Measurements from ENCODE around the gene ST8SIA6.
A peak's percentile ranks its signal among the peaks of the same experiment; 100 is the strongest.
"Not testable (repeated sequence)": the region's sequence is repeated elsewhere in the genome, so short reads cannot be mapped to it uniquely, and the experiment has no call there.

Gene ST8SIA6

GRCh38 chr10:17456032-17456548 is 1.7 kb upstream of the ST8SIA6 start:
- no peak for DNase-seq

- no peak for DNase-seq
Observed at GRCh38 chr10:17455015-17455520, 673 bp upstream of the ST8SIA6 start.

- peak; percentile 14 to 40 for DNase-seq
Observed at GRCh38 chr10:17453373-17454091, 863 bp downstream of the ST8SIA6 start.

GRCh38 chr10:17453035-17453372 is 1.4 kb downstream of the ST8SIA6 start:
- DNase-seq = no peak

GRCh38 chr10:17452060-17452841 is 2.1 kb downstream of the ST8SIA6 start:
- no peak for DNase-seq

GRCh38 chr10:17450024-17450423 is 4.4 kb downstream of the ST8SIA6 start:
- DNase-seq = no peak

GRCh38 chr10:17445400-17445998 is 8.9 kb downstream of the ST8SIA6 start:
- no peak for DNase-seq

- no peak for DNase-seq
Observed at GRCh38 chr10:17444388-17444714, 10.0 kb downstream of the ST8SIA6 start.

- peak in 1 of 2 donors; percentile 50 for DNase-seq
Observed at GRCh38 chr10:17443707-17444387, 10.5 kb downstream of the ST8SIA6 start.

GRCh38 chr10:17438583-17438982 is 15.8 kb downstream of the ST8SIA6 start:
- DNase-seq = no peak

- not testable (repeated sequence) for DNase-seq
Observed at GRCh38 chr10:17436578-17436977, 17.8 kb downstream of the ST8SIA6 start.

- DNase-seq = no peak
Observed at GRCh38 chr10:17435953-17436352, 18.4 kb downstream of the ST8SIA6 start.

GRCh38 chr10:17435187-17435586 is 19.2 kb downstream of the ST8SIA6 start:
- DNase-seq = no peak

GRCh38 chr10:17432723-17433122 is 21.7 kb downstream of the ST8SIA6 start:
- DNase-seq = no peak

GRCh38 chr10:17431871-17432311 is 22.5 kb downstream of the ST8SIA6 start:
- no peak for DNase-seq

GRCh38 chr10:17430647-17431355 is 23.6 kb downstream of the ST8SIA6 start:
- peak; percentile 58 to 71 for DNase-seq

GRCh38 chr10:17429490-17429889 is 24.9 kb downstream of the ST8SIA6 start:
- DNase-seq = no peak

GRCh38 chr10:17428351-17429097 is 25.9 kb downstream of the ST8SIA6 start:
- DNase-seq = peak; percentile 61 to 78

- peak in 1 of 2 donors; percentile 28 for DNase-seq
Observed at GRCh38 chr10:17427666-17428350, 26.6 kb downstream of the ST8SIA6 start.

- DNase-seq = no peak
Observed at GRCh38 chr10:17427201-17427600, 27.2 kb downstream of the ST8SIA6 start.

GRCh38 chr10:17426263-17426750 is 28.1 kb downstream of the ST8SIA6 start:
- no peak for DNase-seq
